ENCODE results near the gene FRYL.
"Not testable (repeated sequence)": the region's sequence is repeated elsewhere in the genome, so short reads cannot be mapped to it uniquely, and the experiment has no call there.

Gene FRYL

GRCh38 chr4:48779998-48780864, at the start of gene FRYL:
Gene FRYL, minus strand, starts transcription at chr4:48780279. Its CDS starts 145,869 bp downstream, at chr4:48634410.
- DNase-seq (ENCODE audit: low read depth in 2 of 3, low spot score in 1 of 3) = peak; percentile 97 to 98 (median 97)

DNA sequence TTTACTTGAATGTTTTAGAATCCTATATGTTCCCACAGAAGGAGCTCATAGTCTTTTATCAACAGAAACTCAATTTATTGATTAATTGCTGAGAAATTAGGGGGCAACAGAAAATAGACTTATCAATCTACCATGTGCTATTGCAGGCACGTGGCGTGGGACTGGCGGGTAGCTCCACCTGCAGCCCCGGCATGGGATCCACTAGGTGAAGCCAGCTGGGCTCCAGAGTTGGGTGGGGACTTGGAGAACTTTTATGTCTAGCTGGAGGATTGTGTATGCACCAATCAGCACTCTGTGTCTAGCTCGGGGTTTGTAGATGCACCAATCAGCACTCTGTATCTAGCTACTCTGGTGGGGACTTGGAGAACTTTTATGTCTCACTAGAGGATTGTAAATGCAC, 47.5 kb upstream of the FRYL start:
- no peak for DNase-seq (ENCODE audit: low read depth in 2 of 3, low spot score in 1 of 3)

GRCh38 chr4:48821431-48821830, 41.4 kb upstream of the FRYL start:
- not testable (repeated sequence) for DNase-seq (ENCODE audit: low read depth in 2 of 3, low spot score in 1 of 3)

DNA sequence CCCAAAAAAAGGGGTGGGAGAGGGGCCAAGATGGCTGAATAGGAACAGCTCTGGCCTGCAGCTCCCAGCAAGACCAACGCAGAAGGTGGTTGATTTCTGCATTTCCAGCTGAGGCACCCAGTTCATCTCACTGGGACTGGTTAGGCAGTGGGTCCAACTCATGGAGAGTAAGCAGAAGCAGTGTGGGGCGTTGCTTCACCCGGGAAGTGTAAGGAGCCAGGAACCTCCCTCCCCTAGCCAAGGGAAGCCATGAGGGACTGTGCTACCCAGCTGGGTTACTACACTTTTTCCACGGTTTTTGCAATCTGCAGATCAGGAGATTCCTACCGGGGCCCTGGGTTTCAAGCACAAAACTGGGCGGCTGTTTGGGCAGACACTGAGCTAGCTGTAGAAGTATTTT, 36.9 kb upstream of the FRYL start:
- DNase-seq (ENCODE audit: low read depth in 2 of 3, low spot score in 1 of 3) = no peak

GRCh38 chr4:48816297-48816696, 36.2 kb upstream of the FRYL start:
- not testable (repeated sequence) for DNase-seq (ENCODE audit: low read depth in 2 of 3, low spot score in 1 of 3)

- DNase-seq (ENCODE audit: low read depth in 2 of 3, low spot score in 1 of 3) = no peak
Observed at GRCh38 chr4:48815483-48815882, 35.4 kb upstream of the FRYL start.

GRCh38 chr4:48813964-48814363, 33.9 kb upstream of the FRYL start:
- no peak for DNase-seq (ENCODE audit: low read depth in 2 of 3, low spot score in 1 of 3)

DNA sequence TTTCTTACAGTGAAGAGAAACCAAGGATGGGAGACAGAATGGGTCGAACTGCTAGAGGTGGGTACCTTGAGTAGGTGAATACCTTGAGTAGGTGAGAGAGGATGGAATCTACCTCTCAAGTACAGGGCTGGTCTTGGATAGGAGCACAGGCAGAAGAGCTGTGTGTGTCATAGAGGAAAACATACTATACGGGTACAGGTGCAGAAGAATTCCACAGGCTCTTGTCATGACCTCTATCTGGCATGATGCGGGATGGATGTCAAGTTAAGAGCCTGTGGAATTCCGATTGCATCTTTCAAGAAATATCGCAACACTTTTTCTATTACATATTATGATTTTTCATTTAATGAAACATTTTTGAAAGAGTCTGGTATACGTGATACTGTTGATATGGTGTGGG, 32.8 kb upstream of the FRYL start:
- no peak for DNase-seq (ENCODE audit: low read depth in 2 of 3, low spot score in 1 of 3)

GRCh38 chr4:48804584-48805301, 24.7 kb upstream of the FRYL start:
- DNase-seq (ENCODE audit: low read depth in 2 of 3, low spot score in 1 of 3) = no peak

- DNase-seq (ENCODE audit: low read depth in 2 of 3, low spot score in 1 of 3) = no peak
Observed at GRCh38 chr4:48801016-48801715, 21.1 kb upstream of the FRYL start.

GRCh38 chr4:48800155-48800554, 20.1 kb upstream of the FRYL start:
- not testable (repeated sequence) for DNase-seq (ENCODE audit: low read depth in 2 of 3, low spot score in 1 of 3)

- no peak for DNase-seq (ENCODE audit: low read depth in 2 of 3, low spot score in 1 of 3)
Observed at GRCh38 chr4:48799157-48799556, 19.1 kb upstream of the FRYL start.

GRCh38 chr4:48798117-48798516, 18.0 kb upstream of the FRYL start:
- no peak for DNase-seq (ENCODE audit: low read depth in 2 of 3, low spot score in 1 of 3)

DNA sequence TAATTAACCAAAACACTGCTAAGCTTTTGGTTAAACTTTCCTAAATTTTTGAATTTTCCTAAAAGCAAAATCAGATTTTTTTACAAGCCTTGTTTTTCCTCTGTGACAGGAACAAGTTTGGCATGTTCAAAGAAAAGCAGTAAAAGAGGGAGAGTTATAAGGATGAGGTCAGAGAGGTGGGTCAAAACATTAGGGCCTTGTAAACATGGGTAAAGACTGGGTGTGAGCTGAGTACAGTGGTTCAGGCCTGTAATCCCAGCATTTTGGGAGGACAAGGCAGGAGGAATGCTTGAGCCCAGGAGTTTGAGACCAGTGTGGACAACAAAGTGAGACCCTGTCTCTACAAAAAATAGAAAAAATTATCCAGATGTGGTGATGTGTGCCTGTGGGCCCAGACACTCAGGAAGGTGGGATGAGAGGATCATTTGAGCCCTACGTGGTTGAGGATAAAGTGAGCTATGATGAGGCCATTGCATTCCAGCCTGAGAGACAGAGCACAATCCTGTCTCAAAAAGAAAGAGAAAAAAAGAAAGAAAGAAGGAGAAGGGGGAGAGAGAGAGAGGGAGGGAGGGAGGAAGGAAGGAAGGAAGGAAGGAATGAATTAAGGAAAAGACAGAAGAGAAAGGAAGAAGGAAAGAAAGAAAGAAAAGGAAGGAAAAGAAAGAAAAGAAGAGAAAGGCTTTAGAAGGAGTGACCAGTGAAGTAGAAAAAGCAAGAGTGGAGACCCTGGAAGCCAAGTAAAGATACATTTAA, 17.0 kb upstream of the FRYL start:
- no peak for DNase-seq (ENCODE audit: low read depth in 2 of 3, low spot score in 1 of 3)

- DNase-seq (ENCODE audit: low read depth in 2 of 3, low spot score in 1 of 3) = no peak
Observed at GRCh38 chr4:48796191-48796926, 16.3 kb upstream of the FRYL start.

- DNase-seq (ENCODE audit: low read depth in 2 of 3, low spot score in 1 of 3) = no peak
Observed at GRCh38 chr4:48795108-48795507, 15.0 kb upstream of the FRYL start.

DNA sequence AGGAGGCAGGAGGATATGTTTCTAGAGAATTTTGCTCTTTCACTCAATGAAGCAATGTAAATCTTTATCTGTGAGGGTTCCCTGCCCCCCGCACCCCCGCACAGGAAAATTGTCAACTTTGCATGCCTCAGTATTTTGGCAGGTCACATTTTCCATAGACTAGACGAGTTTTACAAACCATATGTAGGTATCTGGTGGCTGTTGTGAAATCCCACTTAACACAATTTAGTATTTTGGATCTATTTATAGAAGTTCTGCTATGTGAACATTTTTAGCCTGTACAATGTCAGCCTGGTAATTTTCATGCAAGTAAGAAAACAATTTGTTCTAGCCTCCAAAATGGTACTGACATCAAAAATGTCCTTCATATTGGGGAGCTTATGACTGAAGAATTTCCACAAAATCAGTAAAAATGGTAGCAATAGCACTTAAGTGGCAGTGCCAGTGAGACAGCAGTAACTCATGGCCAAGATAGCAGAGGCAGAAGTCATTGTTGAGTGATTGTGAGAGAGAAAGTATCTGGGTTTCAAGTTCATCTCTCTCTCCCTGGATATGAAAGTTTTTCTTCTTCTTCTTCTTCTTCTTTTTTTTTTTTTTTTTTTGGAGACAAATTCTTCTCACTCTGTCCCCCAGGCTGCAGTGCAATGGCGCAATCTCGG, 12.4 kb upstream of the FRYL start:
- DNase-seq (ENCODE audit: low read depth in 2 of 3, low spot score in 1 of 3) = no peak

DNA sequence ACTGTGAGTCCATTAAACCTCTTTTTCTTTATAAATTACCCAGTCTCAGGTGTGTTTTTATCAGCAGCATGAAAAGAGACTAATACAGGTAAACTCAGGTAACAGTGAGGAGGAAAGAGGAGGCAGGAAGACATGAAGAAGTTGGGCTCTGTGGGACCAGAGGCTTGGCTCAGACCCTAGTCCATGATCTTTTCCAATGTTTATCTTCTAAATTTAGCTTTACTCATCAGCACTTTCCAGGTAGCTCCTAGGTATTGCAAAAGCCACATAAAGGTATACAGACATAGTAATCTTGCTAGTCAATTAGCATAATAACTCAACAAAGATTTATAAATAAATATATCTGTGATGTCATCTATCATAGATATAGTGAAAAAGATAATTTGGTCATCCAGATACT, 11.2 kb upstream of the FRYL start:
- DNase-seq (ENCODE audit: low read depth in 2 of 3, low spot score in 1 of 3) = no peak

GRCh38 chr4:48790561-48790960, 10.5 kb upstream of the FRYL start:
- no peak for DNase-seq (ENCODE audit: low read depth in 2 of 3, low spot score in 1 of 3)

DNA sequence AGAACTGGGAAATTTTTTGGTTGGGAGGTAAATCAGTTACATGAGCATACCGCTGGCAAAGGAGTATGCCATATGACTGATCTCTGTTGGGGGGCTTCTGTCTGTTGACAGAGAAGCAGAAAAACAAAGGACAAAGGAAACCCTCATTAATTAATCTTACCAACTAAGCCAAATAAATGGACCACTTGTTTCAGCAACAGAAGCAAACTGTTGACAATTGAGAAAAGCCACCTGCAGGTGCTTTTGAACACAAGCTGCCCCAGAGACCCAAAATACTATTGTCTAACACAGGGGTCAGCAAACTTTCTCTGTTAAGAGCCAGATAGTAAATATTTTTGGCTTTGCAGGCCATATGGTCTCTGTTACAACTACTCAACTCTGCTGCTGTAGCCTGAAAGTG, 7.0 kb upstream of the FRYL start:
- no peak for DNase-seq (ENCODE audit: low read depth in 2 of 3, low spot score in 1 of 3)
